Measurements from ENCODE around the gene ZNF385D.

GRCh38 chr3:21643752-21644151 lies 107.3 kb downstream of the ZNF385D start:
- TF ChIP-seq POLR2AphosphoS5 (IDR thresholded peaks at IDR 0.05) (no peak), POLR2A (IDR thresholded peaks at IDR 0.05) (no peak)
